Parathyroid adenoma (tissue), 2 donors: ENCODE measurements around the gene LPP.

ENCODE experiments used
- H2AFZ ChIP-seq: fragments of 300-600 bp; sonication (generic); one replicate; pipeline ENCODE4 v1.7.0; 2017; ENCODE audit warnings: antibody characterized with exemption, mild to moderate bottlenecking
- H3K27ac ChIP-seq: fragments of 300-600 bp; sonication (generic); one replicate; pipeline ENCODE4 v1.7.0; 2017
- H3K27me3 ChIP-seq: fragments of 300-600 bp; sonication (generic); one replicate; pipeline ENCODE4 v1.7.0; 2017; ENCODE audit warnings: low read length; ENCODE audit not compliant: control insufficient read depth, insufficient read depth
- H3K36me3 ChIP-seq: fragments of 300-600 bp; sonication (generic); one replicate; pipeline ENCODE4 v1.7.0; 2017; ENCODE audit warnings: low read length; ENCODE audit not compliant: control insufficient read depth, insufficient read depth
- H3K4me1 ChIP-seq: fragments of 300-600 bp; sonication (generic); one replicate; pipeline ENCODE4 v1.7.0; 2017; ENCODE audit warnings: control low read depth
- H3K4me2 ChIP-seq: fragments of 300-600 bp; sonication (generic); one replicate; pipeline ENCODE4 v1.7.0; 2017; ENCODE audit warnings: low read length
- H3K4me3 ChIP-seq: fragments of 300-600 bp; sonication (generic); one replicate; pipeline ENCODE4 v1.7.0; 2017; ENCODE audit warnings: low read depth, low read length
- H3K79me2 ChIP-seq: fragments of 300-600 bp; sonication (generic); one replicate; pipeline ENCODE4 v1.7.0; 2017; ENCODE audit warnings: control low read depth
- H3K9ac ChIP-seq: fragments of 300-600 bp; sonication (generic); one replicate; pipeline ENCODE4 v1.7.0; 2017; ENCODE audit warnings: mild to moderate bottlenecking
- H3K9me3 ChIP-seq: fragments of 300-600 bp; sonication (generic); one replicate; pipeline ENCODE4 v1.7.0; 2017; ENCODE audit warnings: low read length; ENCODE audit not compliant: control insufficient read depth
- TF ChIP-seq, protein P1 (sequence below): fragments of 300-600 bp; sonication (generic); IDR thresholded peaks from one replicate; pipeline ENCODE4 v1.7.0; 2017; ENCODE audit warnings: antibody characterized with exemption, mild to moderate bottlenecking
- donor health status: primary hyperparathyroidism.

The LPP gene

DNA sequence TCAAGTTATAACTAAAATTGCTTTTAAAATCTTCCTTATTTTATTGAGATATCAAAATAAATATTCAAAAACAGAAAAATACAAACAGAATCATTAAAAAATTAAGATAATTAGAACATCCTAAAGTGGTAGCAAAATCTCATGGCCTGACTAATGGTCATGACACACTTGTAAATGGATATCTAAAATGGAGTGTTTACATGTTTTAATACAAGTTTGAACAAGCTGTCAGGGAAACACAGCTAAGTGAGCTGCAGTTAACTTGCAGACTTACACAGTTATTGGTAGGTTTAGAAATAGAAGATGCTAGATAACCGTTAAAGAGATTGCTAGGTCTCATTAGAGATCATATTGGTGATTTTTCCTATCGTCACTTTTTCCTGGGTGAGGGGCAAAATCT lies 242.3 kb downstream of the LPP start:
- no peak overlapping the region for H3K9ac ChIP-seq
- no peak overlapping the region for H2AFZ ChIP-seq
- TF ChIP-seq, protein P1, sequence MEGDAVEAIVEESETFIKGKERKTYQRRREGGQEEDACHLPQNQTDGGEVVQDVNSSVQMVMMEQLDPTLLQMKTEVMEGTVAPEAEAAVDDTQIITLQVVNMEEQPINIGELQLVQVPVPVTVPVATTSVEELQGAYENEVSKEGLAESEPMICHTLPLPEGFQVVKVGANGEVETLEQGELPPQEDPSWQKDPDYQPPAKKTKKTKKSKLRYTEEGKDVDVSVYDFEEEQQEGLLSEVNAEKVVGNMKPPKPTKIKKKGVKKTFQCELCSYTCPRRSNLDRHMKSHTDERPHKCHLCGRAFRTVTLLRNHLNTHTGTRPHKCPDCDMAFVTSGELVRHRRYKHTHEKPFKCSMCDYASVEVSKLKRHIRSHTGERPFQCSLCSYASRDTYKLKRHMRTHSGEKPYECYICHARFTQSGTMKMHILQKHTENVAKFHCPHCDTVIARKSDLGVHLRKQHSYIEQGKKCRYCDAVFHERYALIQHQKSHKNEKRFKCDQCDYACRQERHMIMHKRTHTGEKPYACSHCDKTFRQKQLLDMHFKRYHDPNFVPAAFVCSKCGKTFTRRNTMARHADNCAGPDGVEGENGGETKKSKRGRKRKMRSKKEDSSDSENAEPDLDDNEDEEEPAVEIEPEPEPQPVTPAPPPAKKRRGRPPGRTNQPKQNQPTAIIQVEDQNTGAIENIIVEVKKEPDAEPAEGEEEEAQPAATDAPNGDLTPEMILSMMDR: no peak
- H3K27me3 ChIP-seq: no peaks in the 10 kb centered on the region
- H3K79me2 ChIP-seq: peaks cover 5% of the 10 kb centered on the region
- no peak overlapping the region for H3K27ac ChIP-seq
- H3K4me2 ChIP-seq: no peak overlapping the region
- no peaks in the 10 kb centered on the region for H3K4me1 ChIP-seq
- no peak overlapping the region for H3K4me3 ChIP-seq
- no peaks in the 10 kb centered on the region for H3K9me3 ChIP-seq
- no peaks in the 10 kb centered on the region for H3K36me3 ChIP-seq

DNA sequence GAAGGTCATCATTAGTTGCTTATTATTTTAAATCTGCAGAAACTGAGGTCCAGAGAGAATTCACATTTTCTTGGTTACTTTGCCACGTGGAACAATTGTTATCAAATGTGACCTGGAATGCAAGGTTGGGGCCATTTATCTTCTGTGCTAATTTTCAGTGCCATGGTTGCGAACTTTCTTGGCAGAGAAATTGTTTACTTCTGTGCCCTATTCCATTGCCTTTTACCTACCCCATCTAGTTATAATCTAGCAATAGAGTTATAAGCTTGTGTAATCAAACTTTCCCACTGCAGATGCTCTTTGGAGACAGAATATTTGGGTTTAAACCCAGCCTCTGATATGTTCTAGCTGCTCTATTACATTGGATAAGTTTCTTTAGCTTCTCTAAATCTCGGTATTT lies 242.9 kb downstream of the LPP start:
- H3K4me3 ChIP-seq: no peak overlapping the region
- no peak overlapping the region for H3K9ac ChIP-seq
- H3K36me3 ChIP-seq: no peaks in the 10 kb centered on the region
- no peaks in the 10 kb centered on the region for H3K27me3 ChIP-seq
- H3K27ac ChIP-seq: no peak overlapping the region
- H3K79me2 ChIP-seq: peaks cover 5% of the 10 kb centered on the region
- no peaks in the 10 kb centered on the region for H3K4me1 ChIP-seq
- H3K9me3 ChIP-seq: no peaks in the 10 kb centered on the region
- H2AFZ ChIP-seq: no peak overlapping the region
- TF ChIP-seq, protein P1: no peak
- H3K4me2 ChIP-seq: no peak overlapping the region

DNA sequence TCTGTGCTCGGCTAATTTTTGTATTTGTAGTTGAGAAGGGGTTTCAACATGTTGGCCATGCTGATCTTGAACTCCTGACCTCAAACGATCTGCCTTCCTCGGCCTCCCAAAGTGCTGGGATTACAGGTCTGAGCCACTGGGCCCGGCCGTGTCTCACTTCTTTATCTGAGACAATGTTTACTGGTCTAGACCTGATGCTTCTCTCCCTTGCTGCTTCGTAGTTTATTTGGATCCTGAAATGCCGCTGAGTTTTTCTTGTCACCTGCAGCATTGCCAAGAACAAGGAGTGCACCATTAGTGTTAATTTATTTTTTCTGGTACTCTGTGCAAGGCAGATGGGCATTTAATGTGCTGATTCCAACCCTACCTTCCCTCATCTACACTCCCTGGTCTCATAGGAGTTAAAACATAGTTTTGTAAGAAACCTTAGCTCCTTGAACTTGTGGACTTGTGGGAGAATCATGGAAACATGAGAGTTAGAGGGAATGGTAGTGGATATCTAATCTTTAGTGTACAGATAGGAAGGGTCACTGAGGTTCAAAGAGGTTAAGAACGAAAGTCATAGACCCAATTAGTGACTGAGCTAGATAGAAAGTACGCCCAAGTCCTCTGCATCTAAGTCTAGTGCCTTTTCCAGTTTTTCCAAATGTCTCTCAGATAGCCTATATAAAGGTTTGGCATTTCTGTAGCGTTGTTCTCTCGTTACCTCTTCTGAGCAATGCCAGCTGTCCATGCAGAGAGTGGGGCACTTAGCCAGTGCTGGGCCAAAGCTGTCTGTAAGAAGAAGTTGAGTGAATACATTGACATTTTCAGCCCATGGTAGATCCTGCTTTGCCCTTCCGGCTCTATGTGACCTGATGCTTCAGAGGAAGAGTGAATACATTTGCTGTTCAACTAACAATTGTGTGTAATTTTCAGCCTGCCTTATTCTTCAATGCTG lies 244.1 kb downstream of the LPP start:
- no peak overlapping the region for H3K4me3 ChIP-seq
- no peak overlapping the region for H3K9ac ChIP-seq
- no peaks in the 10 kb centered on the region for H3K27me3 ChIP-seq
- H3K4me1 ChIP-seq: no peaks in the 10 kb centered on the region
- no peaks in the 10 kb centered on the region for H3K36me3 ChIP-seq
- no peak overlapping the region for H3K4me2 ChIP-seq
- H3K27ac ChIP-seq: no peak overlapping the region
- H2AFZ ChIP-seq: no peak overlapping the region
- no peaks in the 10 kb centered on the region for H3K9me3 ChIP-seq
- peaks cover 5% of the 10 kb centered on the region for H3K79me2 ChIP-seq
- TF ChIP-seq, protein P1: no peak

DNA sequence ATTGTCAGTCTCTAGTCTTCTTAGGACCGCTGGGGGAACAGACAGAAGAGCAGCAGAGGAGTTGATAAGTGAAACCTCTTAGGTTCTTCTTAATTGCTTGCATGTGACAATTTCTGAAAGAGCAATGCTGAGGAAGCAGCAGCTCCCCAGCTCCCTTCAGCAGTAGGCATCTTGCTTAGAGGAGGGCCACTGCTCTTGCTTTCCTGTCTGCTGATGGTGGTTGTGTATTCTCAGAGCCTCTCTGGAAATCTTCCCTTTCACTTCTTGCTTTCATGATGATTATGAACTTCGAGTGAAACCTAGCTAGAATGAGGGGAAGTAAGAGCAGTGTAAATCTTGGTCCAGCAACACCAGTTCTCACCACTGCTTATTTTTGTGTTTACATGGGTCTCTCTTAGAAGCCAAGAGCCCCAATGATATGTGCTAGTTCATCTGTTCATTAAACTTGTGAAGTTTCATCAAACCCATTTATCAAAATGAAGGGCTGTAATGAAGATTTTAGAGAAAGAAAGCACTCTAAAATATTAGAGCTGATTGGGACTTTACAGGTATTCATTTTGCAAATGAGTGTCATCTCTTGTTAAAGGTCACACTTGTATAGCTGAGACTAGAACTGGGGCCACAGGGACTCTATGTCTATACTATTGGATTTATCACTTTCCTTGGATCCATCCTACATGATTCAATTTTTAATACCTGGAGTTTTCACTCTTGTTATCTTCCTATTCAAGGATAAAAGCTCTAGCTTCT lies 246.7 kb downstream of the LPP start:
- H3K36me3 ChIP-seq: no peaks in the 10 kb centered on the region
- H3K4me3 ChIP-seq: no peak overlapping the region
- TF ChIP-seq, protein P1: no peak
- no peak overlapping the region for H3K9ac ChIP-seq
- H3K4me2 ChIP-seq: no peak overlapping the region
- no peaks in the 10 kb centered on the region for H3K27me3 ChIP-seq
- no peak overlapping the region for H2AFZ ChIP-seq
- no peaks in the 10 kb centered on the region for H3K9me3 ChIP-seq
- no peaks in the 10 kb centered on the region for H3K4me1 ChIP-seq
- no peak overlapping the region for H3K27ac ChIP-seq
- H3K79me2 ChIP-seq: peaks cover 5% of the 10 kb centered on the region
